Thoracic aorta (tissue), 2 donors: ENCODE measurements around the gene VSTM4. TPM values are rescaled to one million over a fixed set of nuclear protein-coding genes. Genes with fewer than 3 reads are reported as not detected.

Source experiments
- ATAC-seq: fragments of 150-250 bp; one replicate; pipeline ENCODE4 v1.8.0; 2017; ENCODE audit warnings: low read depth; ENCODE audit not compliant: insufficient number of reproducible peaks, low FRiP score
- DNase-seq: peaks from one replicate; pipeline ENCODE4 v3.0.0-alpha.2; 2020; ENCODE audit warnings: low spot score
- H3K27ac ChIP-seq, 2 donors: fragments of 200-600 bp; sonication (generic); 1 replicate in 1 of 2; 2 replicates in 1 of 2; pipeline ENCODE4 v1.5.1; 2016; ENCODE audit warnings: mild to moderate bottlenecking in 2 of 2, moderate library complexity in 2 of 2
- H3K27me3 ChIP-seq: fragments of 200-600 bp; sonication (generic); replicated peaks from 2 replicates; pipeline ENCODE4 v1.6.0; 2016; ENCODE audit warnings: mild to moderate bottlenecking; ENCODE audit not compliant: insufficient read depth
- H3K36me3 ChIP-seq: fragments of 200-600 bp; sonication (generic); one replicate; pipeline ENCODE4 v1.5.1; 2016
- H3K4me1 ChIP-seq, 2 donors: fragments of 200-600 bp; sonication (generic); 1 replicate in 1 of 2; 2 replicates in 1 of 2; pipeline versions ENCODE4 v1.5.1 to v1.6.0; 2016; ENCODE audit warnings: low read depth in 2 of 2, mild to moderate bottlenecking in 1 of 2; ENCODE audit not compliant: control insufficient read depth in 1 of 2
- H3K4me3 ChIP-seq: fragments of 200-600 bp; sonication (generic); 2 replicates; pipeline ENCODE4 v1.5.1; 2016; ENCODE audit warnings: mild to moderate bottlenecking
- H3K9me3 ChIP-seq: fragments of 200-600 bp; sonication (generic); 2 replicates; pipeline ENCODE4 v1.5.1; 2016
- total RNA-seq, 2 donors: library from RNA; depleted of rRNA; stranded (reverse); fragments of >200 nt; gene quantifications; one replicate each; pipeline versions ENCODE4 v1.1.0 to v1.2.3, GENCODE V29; 2016
- TF ChIP-seq, protein P1 (sequence below): fragments of 200-600 bp; sonication (generic); IDR thresholded peaks from one replicate; pipeline ENCODE4 v1.5.1; 2019; ENCODE audit warnings: antibody characterized with exemption

VSTM4 gene
- total RNA-seq, 2 donors from 2014 or later, result 24.4 to 46.4 TPM

- Histone ChIP-seq H3K9me3 (no peaks in the 10 kb centered on the region), H3K4me1 (peaks cover 0 to 27% of the 10 kb centered on the region in 2 donors), H3K27me3 (no peaks in the 10 kb centered on the region), H3K27ac (no peak overlapping the region), H3K36me3 (peaks cover 11% of the 10 kb centered on the region), H3K4me3 (no peak overlapping the region)
- TF ChIP-seq, protein P1, sequence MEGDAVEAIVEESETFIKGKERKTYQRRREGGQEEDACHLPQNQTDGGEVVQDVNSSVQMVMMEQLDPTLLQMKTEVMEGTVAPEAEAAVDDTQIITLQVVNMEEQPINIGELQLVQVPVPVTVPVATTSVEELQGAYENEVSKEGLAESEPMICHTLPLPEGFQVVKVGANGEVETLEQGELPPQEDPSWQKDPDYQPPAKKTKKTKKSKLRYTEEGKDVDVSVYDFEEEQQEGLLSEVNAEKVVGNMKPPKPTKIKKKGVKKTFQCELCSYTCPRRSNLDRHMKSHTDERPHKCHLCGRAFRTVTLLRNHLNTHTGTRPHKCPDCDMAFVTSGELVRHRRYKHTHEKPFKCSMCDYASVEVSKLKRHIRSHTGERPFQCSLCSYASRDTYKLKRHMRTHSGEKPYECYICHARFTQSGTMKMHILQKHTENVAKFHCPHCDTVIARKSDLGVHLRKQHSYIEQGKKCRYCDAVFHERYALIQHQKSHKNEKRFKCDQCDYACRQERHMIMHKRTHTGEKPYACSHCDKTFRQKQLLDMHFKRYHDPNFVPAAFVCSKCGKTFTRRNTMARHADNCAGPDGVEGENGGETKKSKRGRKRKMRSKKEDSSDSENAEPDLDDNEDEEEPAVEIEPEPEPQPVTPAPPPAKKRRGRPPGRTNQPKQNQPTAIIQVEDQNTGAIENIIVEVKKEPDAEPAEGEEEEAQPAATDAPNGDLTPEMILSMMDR, result no peak
- DNase-seq (no peak), ATAC-seq (no peak)
These were observed 99.6 kb downstream of the VSTM4 start for GRCh38 chr10:49015700-49016099.

DNA sequence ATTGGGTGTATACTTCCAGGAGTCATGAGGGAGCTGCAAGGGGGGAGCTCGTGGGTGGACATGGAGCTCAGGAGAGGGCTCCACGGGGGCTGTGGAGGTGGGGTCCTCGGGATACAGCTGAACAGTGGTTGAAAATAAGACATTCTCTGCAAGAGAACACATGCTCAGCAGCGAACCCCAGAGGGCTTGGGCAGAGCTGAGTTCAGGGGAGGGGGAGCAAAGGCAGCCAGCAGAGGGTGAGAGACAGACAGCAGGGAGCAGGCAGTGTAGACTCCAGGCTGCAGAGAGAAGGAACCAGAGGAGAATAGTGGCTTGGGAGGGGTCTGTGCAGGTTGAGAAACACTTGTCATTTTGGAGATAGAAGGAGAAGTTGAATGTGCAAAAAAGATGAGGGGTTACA lies 102.7 kb downstream of the VSTM4 start:
- TF ChIP-seq, protein P1, result no peak
- Histone ChIP-seq H3K27ac (no peak overlapping the region), H3K36me3 (no peaks in the 10 kb centered on the region), H3K4me1 (peaks cover 19 to 56% of the 10 kb centered on the region in 2 donors), H3K4me3 (no peak overlapping the region), H3K27me3 (no peaks in the 10 kb centered on the region), H3K9me3 (no peaks in the 10 kb centered on the region)
- ATAC-seq, result no peak
- DNase-seq, result no peak

- Histone ChIP-seq H3K27me3 (no peaks in the 10 kb centered on the region), H3K27ac (no peak overlapping the region), H3K36me3 (no peaks in the 10 kb centered on the region), H3K4me1 (peaks cover 21 to 65% of the 10 kb centered on the region in 2 donors), H3K9me3 (no peaks in the 10 kb centered on the region), H3K4me3 (no peak overlapping the region)
- DNase-seq (no peak), ATAC-seq (no peak)
- TF ChIP-seq, protein P1, result no peak
These were observed 103.6 kb downstream of the VSTM4 start for GRCh38 chr10:49011756-49012155.

- no peak for DNase-seq
- peaks cover 21 to 69% of the 10 kb centered on the region in 2 donors for H3K4me1 ChIP-seq
These were observed 104.5 kb downstream of the VSTM4 start for GRCh38 chr10:49010865-49011264.

GRCh38 chr10:49010295-49010694 lies 105.0 kb downstream of the VSTM4 start:
- no peak for DNase-seq
- no peaks in the 10 kb centered on the region for H3K27me3 ChIP-seq
- H3K4me1 ChIP-seq, result peaks cover 21 to 73% of the 10 kb centered on the region in 2 donors
- H3K9me3 ChIP-seq, result no peaks in the 10 kb centered on the region
- ATAC-seq, result no peak
- H3K4me3 ChIP-seq, result no peak overlapping the region
- H3K36me3 ChIP-seq, result no peaks in the 10 kb centered on the region
- TF ChIP-seq, protein P1, result no peak
- H3K27ac ChIP-seq, result no peak overlapping the region

More at GRCh38 chr10:49010865-49011264, 104.5 kb downstream of the VSTM4 start:
- Histone ChIP-seq H3K36me3 (no peaks in the 10 kb centered on the region), H3K4me3 (no peak overlapping the region), H3K27ac (no peak overlapping the region), H3K27me3 (no peaks in the 10 kb centered on the region), H3K9me3 (no peaks in the 10 kb centered on the region)
- no peak for ATAC-seq
- TF ChIP-seq, protein P1, result no peak
